AG09319 (cell line): ENCODE data around the gene SOX6.

Experiments
- DNase-seq: peaks from one replicate; pipeline ENCODE4 v3.0.0-alpha.2; 2010; ENCODE audit warnings: low read depth; ENCODE audit errors: extremely low read depth
- CTCF ChIP-seq: IDR thresholded peaks from 2 replicates; pipeline ENCODE4 v1.5.1; 2011; ENCODE audit warnings: low read depth, mild to moderate bottlenecking, inconsistent platforms, low read length, moderate library complexity

The SOX6 gene

DNA sequence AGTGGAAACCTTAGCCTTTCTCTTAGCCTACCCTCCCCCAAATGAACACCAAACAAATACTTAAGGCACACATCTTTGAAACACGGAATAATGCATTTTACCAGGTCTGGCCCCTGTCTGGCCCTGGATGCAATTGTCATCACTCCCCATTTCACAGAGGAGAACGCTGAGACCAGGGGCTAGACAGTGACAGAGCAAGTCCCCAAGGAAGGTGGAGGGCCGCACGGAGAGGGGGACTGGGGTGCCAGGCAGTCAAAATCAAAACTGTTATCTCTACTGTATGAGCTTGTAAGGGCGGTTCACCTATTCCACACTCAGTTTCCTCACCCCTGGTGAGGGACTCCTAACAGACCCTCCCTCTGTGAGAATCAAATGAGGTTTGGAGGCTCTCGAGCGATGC lies 414.2 kb downstream of the SOX6 start:
- no peak for DNase-seq
- no peak for TF ChIP-seq CTCF

DNA sequence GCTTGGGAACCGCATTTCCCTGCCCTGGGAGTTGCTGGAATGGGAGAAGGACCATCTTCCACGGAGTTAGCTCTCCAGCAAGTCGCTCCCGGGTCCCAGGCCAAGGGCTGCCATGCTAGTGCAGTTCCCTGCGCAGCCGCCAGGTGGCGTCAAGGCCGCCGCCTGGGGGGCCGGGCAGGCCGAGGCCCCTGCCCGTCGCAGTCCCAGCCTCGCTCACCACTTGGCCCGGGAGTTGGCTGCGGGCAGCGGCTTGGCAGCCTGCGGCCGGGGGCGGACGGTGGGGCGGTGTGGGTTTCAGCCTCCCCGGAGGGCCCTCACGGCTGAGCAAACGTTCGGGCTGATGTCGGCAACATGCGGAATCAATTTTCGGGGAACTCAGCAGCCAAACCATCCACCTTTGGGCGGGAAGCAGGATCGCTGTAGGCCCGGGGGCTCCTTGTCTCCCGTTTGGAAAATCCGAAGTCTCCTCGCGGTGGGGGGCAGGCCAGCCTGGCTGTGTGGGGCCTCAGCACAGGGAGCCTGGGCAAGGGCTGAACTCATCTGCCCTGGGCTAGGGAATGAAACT lies 415.1 kb downstream of the SOX6 start:
- TF ChIP-seq CTCF: peak; percentile 81
- peak; percentile 28 for DNase-seq

DNA sequence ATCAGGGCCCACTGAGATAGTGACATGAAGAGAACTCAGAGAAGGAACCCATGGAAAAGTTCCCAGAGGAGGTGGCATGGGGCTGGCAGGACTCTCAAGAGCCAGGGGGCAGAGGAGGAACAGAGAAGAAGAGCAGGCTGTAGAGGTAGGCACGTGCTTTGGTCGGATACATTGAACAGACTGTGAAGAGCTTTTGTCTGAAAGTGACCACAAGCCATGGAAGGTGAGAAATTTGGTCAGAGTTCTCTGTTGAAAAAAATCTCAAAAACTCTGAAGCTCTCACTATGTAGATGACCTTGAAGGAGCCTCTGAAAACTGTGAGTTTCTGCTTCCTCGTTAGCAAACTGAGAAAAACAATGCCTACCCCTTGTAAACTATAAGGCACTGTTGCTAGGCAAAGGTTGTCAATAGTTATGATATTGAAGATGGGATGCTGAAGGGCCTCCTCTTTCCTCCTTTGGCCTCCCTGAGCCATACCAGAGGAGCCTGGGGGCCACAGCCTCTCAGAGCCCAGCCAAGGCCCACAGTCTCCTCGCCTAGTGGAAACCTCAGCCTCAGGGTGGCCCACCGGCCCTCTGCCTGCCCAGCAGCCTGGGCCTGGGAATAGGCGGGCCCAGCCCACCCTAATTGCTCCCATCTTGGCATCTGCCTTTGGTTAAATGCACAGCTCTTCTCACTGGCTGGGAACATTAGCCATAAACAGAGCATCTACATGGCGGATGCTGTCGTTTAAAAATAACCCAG lies 415.7 kb downstream of the SOX6 start:
- no peak for TF ChIP-seq CTCF
- DNase-seq: no peak

GRCh38 chr11:15938983-15939382 lies 417.4 kb downstream of the SOX6 start:
- TF ChIP-seq CTCF: no peak
- DNase-seq: no peak

DNA sequence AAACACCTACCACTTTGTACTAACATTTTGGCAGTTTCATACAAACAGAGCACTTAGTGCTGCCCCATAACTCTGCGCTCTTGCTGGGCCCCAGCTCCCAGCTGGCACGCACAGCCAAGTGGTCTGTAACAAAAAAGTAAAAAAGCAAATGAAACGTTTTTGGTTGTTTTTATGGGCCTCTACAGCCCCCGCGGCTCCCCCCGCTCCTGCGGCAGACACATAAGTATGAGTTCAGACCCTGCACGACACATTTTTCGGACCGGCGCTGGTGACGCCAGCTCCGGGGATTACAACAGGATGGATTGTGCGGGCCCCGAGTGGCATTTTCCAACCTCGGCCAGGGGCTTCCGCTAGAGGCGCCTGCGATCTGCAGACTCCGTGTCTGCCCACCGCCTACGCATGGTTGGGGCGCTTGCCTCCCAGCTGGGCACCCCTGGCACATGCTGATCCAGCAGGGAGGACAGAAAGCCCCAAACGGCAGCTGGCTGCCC lies 418.2 kb downstream of the SOX6 start:
- DNase-seq: no peak
- no peak for TF ChIP-seq CTCF

DNA sequence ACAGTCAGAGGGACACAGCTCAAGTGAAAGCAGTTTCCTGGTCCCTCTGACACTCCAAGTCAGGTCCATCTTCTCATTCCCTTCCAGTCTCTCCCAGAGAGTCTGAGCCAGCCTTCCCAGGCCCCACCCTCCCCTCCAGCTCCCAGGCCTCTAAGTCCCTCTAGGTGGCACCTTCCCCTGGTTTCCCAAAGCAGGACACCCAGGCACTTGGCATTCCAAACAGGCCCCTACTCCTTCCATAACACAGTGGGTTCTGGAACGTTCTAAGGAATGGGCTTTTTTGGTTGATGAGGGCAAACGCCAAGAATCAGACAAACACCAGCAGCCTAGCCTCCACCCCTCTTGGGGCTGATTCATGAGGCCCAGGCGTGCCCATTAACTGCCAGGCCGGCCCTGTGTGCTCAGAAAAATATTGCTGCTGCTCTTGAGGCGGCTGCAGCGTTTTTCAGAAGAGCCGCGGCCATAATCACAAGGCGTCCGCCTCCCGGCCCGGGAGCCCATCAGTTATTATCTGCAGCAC lies 418.7 kb downstream of the SOX6 start:
- DNase-seq: no peak
- TF ChIP-seq CTCF: no peak

GRCh38 chr11:15936011-15936410 lies 420.3 kb downstream of the SOX6 start:
- no peak for TF ChIP-seq CTCF

More at GRCh38 chr11:15936011-15936410, 420.3 kb downstream of the SOX6 start:
- no peak for DNase-seq
